ENCODE results near the gene USP31. TPM values are rescaled to one million over a fixed set of nuclear protein-coding genes. Genes with fewer than 3 reads are reported as not detected.
A peak's percentile ranks its signal among the peaks of the same experiment; 100 is the strongest.

USP31 gene
- total RNA-seq, 1 donor, result 6.2 TPM

DNA sequence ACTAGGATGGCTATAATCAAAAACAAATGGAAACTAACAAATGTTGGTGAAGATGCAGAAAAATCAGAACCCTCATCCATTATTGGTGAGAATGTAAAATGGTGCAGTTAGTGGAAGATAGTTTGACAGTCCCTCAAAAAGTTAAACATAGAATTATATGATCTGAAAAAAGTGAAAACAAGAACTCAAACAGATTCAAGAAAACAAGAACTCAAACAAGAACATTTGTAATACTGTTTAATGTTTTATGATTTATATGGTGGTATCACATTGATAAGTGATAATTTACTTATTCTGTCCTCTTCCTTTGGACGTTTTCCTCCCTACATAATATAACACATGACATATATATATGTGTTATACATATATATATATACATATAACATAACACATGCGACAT lies 12.0 kb downstream of the USP31 start:
- H3K27me3 ChIP-seq (ENCODE audit: insufficient read depth, low read length), result no peaks in the 10 kb centered on the region
- no peak overlapping the region for H2AFZ ChIP-seq (ENCODE audit: low read length)
- TF ChIP-seq, protein P1, sequence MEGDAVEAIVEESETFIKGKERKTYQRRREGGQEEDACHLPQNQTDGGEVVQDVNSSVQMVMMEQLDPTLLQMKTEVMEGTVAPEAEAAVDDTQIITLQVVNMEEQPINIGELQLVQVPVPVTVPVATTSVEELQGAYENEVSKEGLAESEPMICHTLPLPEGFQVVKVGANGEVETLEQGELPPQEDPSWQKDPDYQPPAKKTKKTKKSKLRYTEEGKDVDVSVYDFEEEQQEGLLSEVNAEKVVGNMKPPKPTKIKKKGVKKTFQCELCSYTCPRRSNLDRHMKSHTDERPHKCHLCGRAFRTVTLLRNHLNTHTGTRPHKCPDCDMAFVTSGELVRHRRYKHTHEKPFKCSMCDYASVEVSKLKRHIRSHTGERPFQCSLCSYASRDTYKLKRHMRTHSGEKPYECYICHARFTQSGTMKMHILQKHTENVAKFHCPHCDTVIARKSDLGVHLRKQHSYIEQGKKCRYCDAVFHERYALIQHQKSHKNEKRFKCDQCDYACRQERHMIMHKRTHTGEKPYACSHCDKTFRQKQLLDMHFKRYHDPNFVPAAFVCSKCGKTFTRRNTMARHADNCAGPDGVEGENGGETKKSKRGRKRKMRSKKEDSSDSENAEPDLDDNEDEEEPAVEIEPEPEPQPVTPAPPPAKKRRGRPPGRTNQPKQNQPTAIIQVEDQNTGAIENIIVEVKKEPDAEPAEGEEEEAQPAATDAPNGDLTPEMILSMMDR (IDR thresholded peaks at IDR 0.05; ENCODE audit: extremely low read depth, low read depth, low read length), result no peak
- H3K27ac ChIP-seq (ENCODE audit: low read depth, low read length), result no peak overlapping the region
- no peak overlapping the region for H3K4me3 ChIP-seq (ENCODE audit: insufficient read depth, low read length)
- no peak overlapping the region for H3K4me2 ChIP-seq (ENCODE audit: insufficient read depth, low read length)
- H4K20me1 ChIP-seq (ENCODE audit: insufficient read depth, low read length), result peaks cover 14% of the 10 kb centered on the region
- H3K36me3 ChIP-seq (ENCODE audit: insufficient read depth, low read length), result no peaks in the 10 kb centered on the region
- H3K9me3 ChIP-seq (ENCODE audit: low read depth, low read length), result peaks cover 3% of the 10 kb centered on the region
- no peak for DNase-seq (ENCODE audit: insufficient read length, low spot score, missing footprints)
- peaks cover 6% of the 10 kb centered on the region for H3K4me1 ChIP-seq (ENCODE audit: insufficient read depth, low read length)
- H3K79me2 ChIP-seq (ENCODE audit: insufficient read depth, low read length), result peaks cover 92% of the 10 kb centered on the region

- no peak overlapping the region for H2AFZ ChIP-seq (ENCODE audit: low read length)
- H4K20me1 ChIP-seq (ENCODE audit: insufficient read depth, low read length), result peaks cover 10% of the 10 kb centered on the region
- TF ChIP-seq, protein P1 (IDR thresholded peaks at IDR 0.05; ENCODE audit: extremely low read depth, low read depth, low read length), result no peak
- H3K4me2 ChIP-seq (ENCODE audit: insufficient read depth, low read length), result no peak overlapping the region
- no peaks in the 10 kb centered on the region for H3K27me3 ChIP-seq (ENCODE audit: insufficient read depth, low read length)
- H3K9me3 ChIP-seq (ENCODE audit: low read depth, low read length), result peaks cover 3% of the 10 kb centered on the region
- DNase-seq (ENCODE audit: insufficient read length, low spot score, missing footprints), result no peak
- peaks cover 6% of the 10 kb centered on the region for H3K4me1 ChIP-seq (ENCODE audit: insufficient read depth, low read length)
- H3K79me2 ChIP-seq (ENCODE audit: insufficient read depth, low read length), result peaks cover 89% of the 10 kb centered on the region
- H3K36me3 ChIP-seq (ENCODE audit: insufficient read depth, low read length), result no peaks in the 10 kb centered on the region
- H3K4me3 ChIP-seq (ENCODE audit: insufficient read depth, low read length), result no peak overlapping the region
- H3K27ac ChIP-seq (ENCODE audit: low read depth, low read length), result no peak overlapping the region
These were observed 15.0 kb downstream of the USP31 start for GRCh38 chr16:23134274-23134673.

GRCh38 chr16:23132775-23133463 lies 16.3 kb downstream of the USP31 start:
- no peak for DNase-seq (ENCODE audit: insufficient read length, low spot score, missing footprints)
- TF ChIP-seq, protein P1 (IDR thresholded peaks at IDR 0.05; ENCODE audit: extremely low read depth, low read depth, low read length), result no peak
- H3K27ac ChIP-seq (ENCODE audit: low read depth, low read length), result no peak overlapping the region
- H4K20me1 ChIP-seq (ENCODE audit: insufficient read depth, low read length), result peaks cover 10% of the 10 kb centered on the region
- peaks cover 3% of the 10 kb centered on the region for H3K9me3 ChIP-seq (ENCODE audit: low read depth, low read length)
- no peaks in the 10 kb centered on the region for H3K27me3 ChIP-seq (ENCODE audit: insufficient read depth, low read length)
- no peak overlapping the region for H2AFZ ChIP-seq (ENCODE audit: low read length)
- peak overlapping the region; percentile 17 for H3K4me3 ChIP-seq (ENCODE audit: insufficient read depth, low read length)
- peak overlapping the region; percentile 56 for H3K4me2 ChIP-seq (ENCODE audit: insufficient read depth, low read length)
- peaks cover 86% of the 10 kb centered on the region for H3K79me2 ChIP-seq (ENCODE audit: insufficient read depth, low read length)
- no peaks in the 10 kb centered on the region for H3K36me3 ChIP-seq (ENCODE audit: insufficient read depth, low read length)
- peaks cover 6% of the 10 kb centered on the region for H3K4me1 ChIP-seq (ENCODE audit: insufficient read depth, low read length)

DNA sequence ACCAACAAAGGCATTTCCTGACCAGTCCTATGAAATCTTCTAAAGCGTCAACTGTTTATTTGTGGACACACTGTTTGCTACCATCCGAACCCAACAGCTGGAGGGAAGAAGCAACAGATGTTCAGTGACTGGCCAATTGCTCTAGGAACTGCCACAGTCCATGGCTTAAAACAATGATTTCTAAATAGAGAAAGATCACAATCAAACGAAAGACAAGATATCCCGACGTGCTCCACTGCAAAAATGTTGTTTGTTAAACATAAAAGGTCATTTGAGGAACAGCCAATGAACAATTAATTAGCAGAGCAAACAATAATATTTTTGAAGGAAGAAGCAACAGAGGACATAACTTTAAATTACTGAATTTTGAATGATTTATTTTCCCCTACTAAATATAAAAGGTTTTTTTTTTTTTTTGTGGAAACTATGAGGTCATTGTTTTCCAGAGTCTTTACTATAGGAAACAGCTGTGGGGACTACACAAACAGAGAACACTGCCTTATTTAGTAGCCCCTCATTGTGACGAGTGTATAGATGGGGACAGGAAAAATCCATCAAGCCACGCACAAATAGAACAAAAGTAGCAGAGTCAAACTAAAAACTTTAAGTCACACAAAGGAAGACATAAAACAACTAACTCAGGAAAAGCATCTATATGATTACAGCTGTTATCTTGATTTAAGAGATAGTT lies 17.2 kb downstream of the USP31 start:
- Histone ChIP-seq H4K20me1 (ENCODE audit: insufficient read depth, low read length) (peaks cover 10% of the 10 kb centered on the region), H3K27ac (ENCODE audit: low read depth, low read length) (no peak overlapping the region)

More for the DNA sequence above, 17.2 kb downstream of the USP31 start:
- peaks cover 6% of the 10 kb centered on the region for H3K4me1 ChIP-seq (ENCODE audit: insufficient read depth, low read length)
- peaks cover 3% of the 10 kb centered on the region for H3K9me3 ChIP-seq (ENCODE audit: low read depth, low read length)
- peaks cover 85% of the 10 kb centered on the region for H3K79me2 ChIP-seq (ENCODE audit: insufficient read depth, low read length)
- TF ChIP-seq, protein P1 (IDR thresholded peaks at IDR 0.05; ENCODE audit: extremely low read depth, low read depth, low read length), result no peak
- no peaks in the 10 kb centered on the region for H3K36me3 ChIP-seq (ENCODE audit: insufficient read depth, low read length)
- no peaks in the 10 kb centered on the region for H3K27me3 ChIP-seq (ENCODE audit: insufficient read depth, low read length)
- no peak for DNase-seq (ENCODE audit: insufficient read length, low spot score, missing footprints)
- no peak overlapping the region for H3K4me2 ChIP-seq (ENCODE audit: insufficient read depth, low read length)
- no peak overlapping the region for H2AFZ ChIP-seq (ENCODE audit: low read length)
- no peak overlapping the region for H3K4me3 ChIP-seq (ENCODE audit: insufficient read depth, low read length)
